ENCODE measurements around the gene C11orf21.
"Not testable (repeated sequence)": the region's sequence is repeated elsewhere in the genome, so short reads cannot be mapped to it uniquely, and the experiment has no call there.

The C11orf21 gene

GRCh38 chr11:2301631-2302305, at the start of gene C11orf21, which contains the start of gene TSPAN32:
C11orf21 (minus strand) TSS chr11:2301918; CDS start chr11:2301808, 110 bp downstream.
TSPAN32 (plus strand) TSS chr11:2302013; CDS start chr11:2302150, 137 bp downstream.
- no peak for DNase-seq (ENCODE audit: low read depth)

- peak; percentile 33 for DNase-seq (ENCODE audit: low read depth)
Observed at GRCh38 chr11:2348986-2349385, 47.3 kb upstream of the C11orf21 start.

- no peak for DNase-seq (ENCODE audit: low read depth)
Observed at GRCh38 chr11:2347308-2347830, 45.7 kb upstream of the C11orf21 start.

GRCh38 chr11:2346586-2347307, 45.0 kb upstream of the C11orf21 start:
- no peak for DNase-seq (ENCODE audit: low read depth)

- DNase-seq (ENCODE audit: low read depth) = no peak
Observed at GRCh38 chr11:2346014-2346413, 44.3 kb upstream of the C11orf21 start.

GRCh38 chr11:2345050-2345449, 43.3 kb upstream of the C11orf21 start:
- DNase-seq (ENCODE audit: low read depth) = no peak

GRCh38 chr11:2343502-2343901, 41.8 kb upstream of the C11orf21 start:
- DNase-seq (ENCODE audit: low read depth) = no peak

GRCh38 chr11:2342981-2343380, 41.3 kb upstream of the C11orf21 start:
- no peak for DNase-seq (ENCODE audit: low read depth)

GRCh38 chr11:2342557-2342956, 40.8 kb upstream of the C11orf21 start:
- no peak for DNase-seq (ENCODE audit: low read depth)

GRCh38 chr11:2338760-2339159, 37.0 kb upstream of the C11orf21 start:
- DNase-seq (ENCODE audit: low read depth) = peak; percentile 11

GRCh38 chr11:2335286-2335685, 33.6 kb upstream of the C11orf21 start:
- DNase-seq (ENCODE audit: low read depth) = not testable (repeated sequence)

GRCh38 chr11:2333486-2334205, 31.9 kb upstream of the C11orf21 start:
- not testable (repeated sequence) for DNase-seq (ENCODE audit: low read depth)

- not testable (repeated sequence) for DNase-seq (ENCODE audit: low read depth)
Observed at GRCh38 chr11:2332569-2332968, 30.9 kb upstream of the C11orf21 start.

- DNase-seq (ENCODE audit: low read depth) = no peak
Observed at GRCh38 chr11:2331404-2331803, 29.7 kb upstream of the C11orf21 start.

- no peak for DNase-seq (ENCODE audit: low read depth)
Observed at GRCh38 chr11:2330696-2331095, 29.0 kb upstream of the C11orf21 start.

- DNase-seq (ENCODE audit: low read depth) = no peak
Observed at GRCh38 chr11:2329551-2329950, 27.8 kb upstream of the C11orf21 start.

- DNase-seq (ENCODE audit: low read depth) = no peak
Observed at GRCh38 chr11:2328656-2329354, 27.1 kb upstream of the C11orf21 start.

GRCh38 chr11:2328021-2328420, 26.3 kb upstream of the C11orf21 start:
- DNase-seq (ENCODE audit: low read depth) = no peak

GRCh38 chr11:2327032-2327431, 25.3 kb upstream of the C11orf21 start:
- DNase-seq (ENCODE audit: low read depth) = no peak

- DNase-seq (ENCODE audit: low read depth) = no peak
Observed at GRCh38 chr11:2325719-2326118, 24.0 kb upstream of the C11orf21 start.

- DNase-seq (ENCODE audit: low read depth) = no peak
Observed at GRCh38 chr11:2325123-2325522, 23.4 kb upstream of the C11orf21 start.

GRCh38 chr11:2321311-2321683, 19.6 kb upstream of the C11orf21 start:
- DNase-seq (ENCODE audit: low read depth) = no peak
